ENCODE measurements around the gene PDPK1.

Gene PDPK1

GRCh38 chr16:2537451-2538379 is at the start of gene PDPK1:
TSS of gene PDPK1 (plus strand) at chr16:2538021. CDS start at chr16:2538113, 92 bp downstream.
- peak within 1 kb of the TSS; percentile 50 for H3K4me3 ChIP-seq (ENCODE audit: low read depth, low read length)
- no peak for TF ChIP-seq CTCF (IDR thresholded peaks at IDR 0.05; ENCODE audit: low read depth, low read length, missing control alignments)
- DNase-seq (ENCODE audit: low read depth): peak; percentile 85
- in situ Hi-C loops (cut with HindIII; ENCODE audit: low sequenced_read_pairs): no loop called here

DNA sequence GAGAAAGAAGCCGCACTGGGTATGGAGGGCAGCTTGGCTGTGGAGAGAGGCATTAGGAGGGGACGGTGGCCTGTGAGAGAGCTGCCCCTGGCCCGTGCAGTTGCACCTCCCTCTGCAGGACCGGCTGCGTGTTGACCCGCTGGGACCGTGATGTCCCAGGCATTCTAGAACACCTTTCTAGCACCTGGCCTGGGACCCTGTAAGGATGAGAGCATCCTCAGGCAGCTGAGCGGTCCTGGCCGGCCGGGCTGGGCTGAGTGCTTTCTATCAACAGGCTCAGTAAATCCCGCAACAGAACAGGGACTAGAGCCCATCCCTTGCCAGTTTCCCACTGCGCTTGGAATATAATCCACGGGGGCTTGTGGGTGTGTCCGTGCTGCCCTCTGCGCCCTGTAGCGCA is 48.2 kb upstream of the PDPK1 start:
- H3K4me3 ChIP-seq (ENCODE audit: low read depth, low read length): no peak overlapping the region
- no peak for TF ChIP-seq CTCF (IDR thresholded peaks at IDR 0.05; ENCODE audit: low read depth, low read length, missing control alignments)
- in situ Hi-C loops (cut with HindIII; ENCODE audit: low sequenced_read_pairs): no loop called here
- DNase-seq (ENCODE audit: low read depth): no peak

DNA sequence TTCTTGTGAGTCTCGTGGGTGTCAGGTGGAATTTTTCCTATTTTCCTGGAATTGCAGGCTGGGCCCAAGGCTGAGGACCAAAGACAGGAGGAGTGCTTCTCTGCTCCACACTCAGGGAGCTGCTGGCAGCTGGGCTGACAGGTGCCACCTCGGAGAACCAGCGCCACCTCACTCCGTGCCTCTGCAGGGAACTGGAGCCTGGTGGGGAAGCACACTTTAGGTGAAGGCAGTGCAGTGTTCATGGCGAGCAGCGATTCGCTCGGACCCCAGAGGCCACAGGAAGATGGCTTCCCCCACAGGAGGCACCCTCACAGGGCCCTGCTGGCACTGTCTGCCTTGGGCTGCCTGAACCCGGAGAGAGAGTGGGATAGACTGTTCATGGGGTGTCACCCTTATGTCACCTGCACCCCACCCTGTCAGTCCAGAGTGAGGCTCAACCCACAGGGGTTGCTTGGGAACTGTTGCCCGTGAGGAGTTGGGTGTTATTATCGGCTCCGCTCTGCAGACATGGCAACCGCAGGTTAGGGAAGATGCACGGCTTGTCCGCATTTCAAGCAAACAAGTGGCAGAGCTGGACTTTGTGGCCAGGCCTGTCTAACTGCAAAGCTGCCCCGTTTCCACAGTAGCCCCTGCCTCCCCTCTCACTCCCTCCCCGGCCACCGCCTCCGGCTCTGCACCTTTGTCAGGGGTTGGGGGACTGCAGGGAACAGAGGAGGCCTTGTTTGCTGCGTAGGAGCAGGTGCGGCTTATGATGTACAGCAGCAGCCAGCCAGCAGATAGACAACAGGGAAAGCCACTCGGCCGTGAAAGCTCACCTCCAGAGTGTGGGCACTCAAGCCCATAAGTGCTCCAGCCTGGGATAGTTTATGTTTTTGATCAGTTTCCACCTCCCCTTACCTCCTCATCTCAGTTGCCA is 47.4 kb upstream of the PDPK1 start:
- in situ Hi-C loops (cut with HindIII; ENCODE audit: low sequenced_read_pairs): no loop called here
- no peak for DNase-seq (ENCODE audit: low read depth)
- TF ChIP-seq CTCF (IDR thresholded peaks at IDR 0.05; ENCODE audit: low read depth, low read length, missing control alignments): no peak
- H3K4me3 ChIP-seq (ENCODE audit: low read depth, low read length): no peak overlapping the region

GRCh38 chr16:2492292-2492691 is 45.5 kb upstream of the PDPK1 start:
- no peak for DNase-seq (ENCODE audit: low read depth)
- no peak overlapping the region for H3K4me3 ChIP-seq (ENCODE audit: low read depth, low read length)
- in situ Hi-C loops (cut with HindIII; ENCODE audit: low sequenced_read_pairs): no loop called here
- TF ChIP-seq CTCF (IDR thresholded peaks at IDR 0.05; ENCODE audit: low read depth, low read length, missing control alignments): no peak

DNA sequence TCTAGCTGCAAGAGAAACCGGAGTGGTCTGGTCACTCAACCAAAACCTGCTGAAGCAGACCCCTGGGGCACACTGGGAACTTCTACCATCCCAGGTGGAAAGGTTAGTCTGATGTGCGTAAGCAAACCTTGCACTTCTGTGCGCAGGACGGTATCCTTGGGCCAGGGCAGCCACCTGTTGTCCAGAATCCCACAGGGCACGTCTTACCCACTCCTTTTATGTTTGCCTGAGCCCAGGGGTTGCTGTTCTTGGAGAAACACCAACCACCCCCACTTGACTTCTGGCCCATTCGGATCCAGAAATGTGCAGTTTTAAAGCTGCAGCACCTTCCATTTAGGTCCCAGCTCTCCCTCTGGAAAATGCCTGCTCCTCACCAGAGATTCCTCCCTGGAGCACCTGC is 44.2 kb upstream of the PDPK1 start:
- H3K4me3 ChIP-seq (ENCODE audit: low read depth, low read length): no peak overlapping the region
- in situ Hi-C loops (cut with HindIII; ENCODE audit: low sequenced_read_pairs): no loop called here
- DNase-seq (ENCODE audit: low read depth): no peak
- TF ChIP-seq CTCF (IDR thresholded peaks at IDR 0.05; ENCODE audit: low read depth, low read length, missing control alignments): no peak

GRCh38 chr16:2494616-2495015 is 43.2 kb upstream of the PDPK1 start:
- TF ChIP-seq CTCF (IDR thresholded peaks at IDR 0.05; ENCODE audit: low read depth, low read length, missing control alignments): no peak
- in situ Hi-C loops (cut with HindIII; ENCODE audit: low sequenced_read_pairs): no loop called here
- H3K4me3 ChIP-seq (ENCODE audit: low read depth, low read length): no peak overlapping the region
- no peak for DNase-seq (ENCODE audit: low read depth)

Data from astrocyte of the cerebellum (primary cell).